ENCODE data around the gene GUCY1A1.

Gene GUCY1A1

GRCh38 chr4:155705664-155706063 is 39.0 kb downstream of the GUCY1A1 start:
- TF ChIP-seq CTCF (IDR thresholded peaks at IDR 0.05; ENCODE audit: insufficient read depth, low read length, missing control alignments): no peak
- no peak overlapping the region for H3K4me3 ChIP-seq (ENCODE audit: low read depth, low read length)
- CTCF ChIA-PET: no interaction called here
- POLR2A ChIA-PET: no interaction called here
- DNase-seq (ENCODE audit: low read depth, low spot score): no peak

- ChIA-PET POLR2A (no interaction called here), CTCF (no interaction called here)
- H3K4me3 ChIP-seq (ENCODE audit: low read depth, low read length): no peak overlapping the region
- DNase-seq (ENCODE audit: low read depth, low spot score): no peak
- TF ChIP-seq CTCF (IDR thresholded peaks at IDR 0.05; ENCODE audit: insufficient read depth, low read length, missing control alignments): no peak
Measured at GRCh38 chr4:155706147-155706546, 39.5 kb downstream of the GUCY1A1 start.

GRCh38 chr4:155707251-155707650 is 40.6 kb downstream of the GUCY1A1 start:
- POLR2A ChIA-PET: no interaction called here
- CTCF ChIA-PET: no interaction called here
- no peak for TF ChIP-seq CTCF (IDR thresholded peaks at IDR 0.05; ENCODE audit: insufficient read depth, low read length, missing control alignments)
- H3K4me3 ChIP-seq (ENCODE audit: low read depth, low read length): no peak overlapping the region
- DNase-seq (ENCODE audit: low read depth, low spot score): no peak

GRCh38 chr4:155708782-155709181 is 42.1 kb downstream of the GUCY1A1 start:
- no peak for DNase-seq (ENCODE audit: low read depth, low spot score)
- no peak for TF ChIP-seq CTCF (IDR thresholded peaks at IDR 0.05; ENCODE audit: insufficient read depth, low read length, missing control alignments)
- H3K4me3 ChIP-seq (ENCODE audit: low read depth, low read length): no peak overlapping the region
- POLR2A ChIA-PET: no interaction called here
- CTCF ChIA-PET: no interaction called here

- ChIA-PET POLR2A (no interaction called here), CTCF (no interaction called here)
- TF ChIP-seq CTCF (IDR thresholded peaks at IDR 0.05; ENCODE audit: insufficient read depth, low read length, missing control alignments): no peak
- DNase-seq (ENCODE audit: low read depth, low spot score): no peak
- no peak overlapping the region for H3K4me3 ChIP-seq (ENCODE audit: low read depth, low read length)
Measured at GRCh38 chr4:155709918-155710317, 43.3 kb downstream of the GUCY1A1 start.

GRCh38 chr4:155711556-155711955 is 44.9 kb downstream of the GUCY1A1 start:
- no peak for TF ChIP-seq CTCF (IDR thresholded peaks at IDR 0.05; ENCODE audit: insufficient read depth, low read length, missing control alignments)
- H3K4me3 ChIP-seq (ENCODE audit: low read depth, low read length): no peak overlapping the region
- CTCF ChIA-PET: no interaction called here
- no peak for DNase-seq (ENCODE audit: low read depth, low spot score)
- POLR2A ChIA-PET: no interaction called here

All from AG04449 (cell line).